ENCODE data around the gene SEL1L3. TPM values are rescaled to one million over a fixed set of nuclear protein-coding genes. Genes with fewer than 3 reads are reported as not detected.

The SEL1L3 gene
- total and polyA plus RNA-seq, 12 donors, result 1.4 to 9.8 (median 3.5) TPM

DNA sequence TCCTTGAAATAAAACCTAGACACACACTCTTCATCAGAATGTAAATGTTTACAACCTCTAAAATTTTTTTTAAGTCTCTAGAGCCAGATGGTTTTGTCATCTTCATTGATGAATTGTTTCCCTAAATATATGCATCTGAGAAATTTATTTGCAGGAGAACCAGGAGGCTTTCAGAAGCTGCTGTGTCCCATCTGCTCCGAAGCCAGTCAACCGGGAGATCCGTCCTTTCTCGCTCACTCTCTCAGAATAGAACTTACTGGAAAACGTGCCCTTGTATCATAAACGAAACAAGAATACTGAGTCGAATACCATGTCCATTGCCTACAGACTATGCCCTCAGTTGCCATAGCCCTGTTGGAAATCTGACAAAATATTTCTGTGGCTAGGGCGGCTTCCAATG lies 103.7 kb downstream of the SEL1L3 start:
- ATAC-seq (no peak), DNase-seq (no peak)
- TF ChIP-seq, protein P1, sequence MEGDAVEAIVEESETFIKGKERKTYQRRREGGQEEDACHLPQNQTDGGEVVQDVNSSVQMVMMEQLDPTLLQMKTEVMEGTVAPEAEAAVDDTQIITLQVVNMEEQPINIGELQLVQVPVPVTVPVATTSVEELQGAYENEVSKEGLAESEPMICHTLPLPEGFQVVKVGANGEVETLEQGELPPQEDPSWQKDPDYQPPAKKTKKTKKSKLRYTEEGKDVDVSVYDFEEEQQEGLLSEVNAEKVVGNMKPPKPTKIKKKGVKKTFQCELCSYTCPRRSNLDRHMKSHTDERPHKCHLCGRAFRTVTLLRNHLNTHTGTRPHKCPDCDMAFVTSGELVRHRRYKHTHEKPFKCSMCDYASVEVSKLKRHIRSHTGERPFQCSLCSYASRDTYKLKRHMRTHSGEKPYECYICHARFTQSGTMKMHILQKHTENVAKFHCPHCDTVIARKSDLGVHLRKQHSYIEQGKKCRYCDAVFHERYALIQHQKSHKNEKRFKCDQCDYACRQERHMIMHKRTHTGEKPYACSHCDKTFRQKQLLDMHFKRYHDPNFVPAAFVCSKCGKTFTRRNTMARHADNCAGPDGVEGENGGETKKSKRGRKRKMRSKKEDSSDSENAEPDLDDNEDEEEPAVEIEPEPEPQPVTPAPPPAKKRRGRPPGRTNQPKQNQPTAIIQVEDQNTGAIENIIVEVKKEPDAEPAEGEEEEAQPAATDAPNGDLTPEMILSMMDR (IDR thresholded peaks at IDR 0.05), result no peak
- intact Hi-C loops (cut with DNase I), result no loop called here
- H3K27me3 ChIP-seq, result no peaks in the 10 kb centered on the region
- peaks cover 0 to 48% (median 0%) of the 10 kb centered on the region in 9 donors for H3K36me3 ChIP-seq
- no peaks in the 10 kb centered on the region for H3K9me3 ChIP-seq
- WGBS, 2 donors, result 93 to 96% methylated on average over 8 of the region's 8 CpGs
- no peak overlapping the region for H3K4me3 ChIP-seq
- H3K4me1 ChIP-seq, result no peaks in the 10 kb centered on the region
- H3K27ac ChIP-seq, result no peak overlapping the region

DNA sequence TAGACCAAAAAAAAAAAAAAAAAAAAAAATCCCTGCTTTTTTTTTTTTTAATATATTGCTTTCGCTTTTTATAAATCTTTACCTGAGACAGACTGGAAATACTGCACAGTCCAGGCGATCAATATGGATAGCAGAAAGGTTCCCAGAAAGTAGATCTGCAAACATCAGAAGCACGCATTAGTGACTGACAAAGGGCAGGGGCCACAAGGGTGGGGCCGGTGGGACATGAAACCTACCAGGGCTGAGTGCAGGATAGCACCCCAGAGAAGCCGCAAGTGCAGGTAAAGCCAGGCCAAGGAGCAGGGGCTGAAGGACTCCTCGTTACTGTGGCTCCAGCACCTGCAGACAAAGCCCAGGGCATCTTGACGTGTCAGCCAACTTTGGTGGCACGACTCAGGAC lies 105.3 kb downstream of the SEL1L3 start:
- peaks cover 0 to 36% (median 0%) of the 10 kb centered on the region in 9 donors for H3K36me3 ChIP-seq
- WGBS, 2 donors, result 96 to 97% methylated on average over 8 of the region's 8 CpGs
- TF ChIP-seq, protein P1 (IDR thresholded peaks at IDR 0.05), result no peak

DNA sequence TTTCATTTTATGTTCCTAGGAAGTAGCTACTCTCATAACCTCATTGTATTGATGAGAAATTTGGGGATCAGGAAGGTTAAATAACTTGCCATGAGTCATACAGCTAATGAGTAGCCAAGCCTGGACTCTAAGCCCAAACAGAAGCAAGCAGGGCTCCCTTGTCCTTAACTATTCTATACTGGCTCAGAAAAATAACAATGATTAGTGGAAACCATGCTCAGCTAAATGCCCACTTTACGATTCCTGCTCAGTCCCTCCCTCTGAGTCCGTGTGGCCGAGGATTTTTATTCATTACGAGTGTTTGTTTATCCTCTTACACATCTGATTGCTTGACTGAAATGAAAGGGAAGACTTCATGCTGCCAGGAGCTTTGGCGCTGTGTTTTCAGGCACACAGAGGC lies 106.3 kb downstream of the SEL1L3 start:
- TF ChIP-seq, protein P1 (IDR thresholded peaks at IDR 0.05), result no peak
- Histone ChIP-seq H3K4me1 (no peaks in the 10 kb centered on the region), H3K9me3 (no peaks in the 10 kb centered on the region), H3K36me3 (peaks cover 0 to 36% (median 0%) of the 10 kb centered on the region in 9 donors), H3K27me3 (no peaks in the 10 kb centered on the region), H3K4me3 (no peak overlapping the region), H3K27ac (no peak overlapping the region)
- WGBS, 2 donors, result 88 to 89% methylated on average over 5 of the region's 5 CpGs
- DNase-seq, result no peak
- ATAC-seq, result no peak
- intact Hi-C loops (cut with DNase I), result no loop called here

More for the DNA sequence above, 105.3 kb downstream of the SEL1L3 start:
- Histone ChIP-seq H3K27me3 (no peaks in the 10 kb centered on the region), H3K4me1 (no peaks in the 10 kb centered on the region), H3K4me3 (no peak overlapping the region), H3K9me3 (no peaks in the 10 kb centered on the region), H3K27ac (no peak overlapping the region)
- DNase-seq (no peak), ATAC-seq (no peak)
- intact Hi-C loops (cut with DNase I), result no loop called here

DNA sequence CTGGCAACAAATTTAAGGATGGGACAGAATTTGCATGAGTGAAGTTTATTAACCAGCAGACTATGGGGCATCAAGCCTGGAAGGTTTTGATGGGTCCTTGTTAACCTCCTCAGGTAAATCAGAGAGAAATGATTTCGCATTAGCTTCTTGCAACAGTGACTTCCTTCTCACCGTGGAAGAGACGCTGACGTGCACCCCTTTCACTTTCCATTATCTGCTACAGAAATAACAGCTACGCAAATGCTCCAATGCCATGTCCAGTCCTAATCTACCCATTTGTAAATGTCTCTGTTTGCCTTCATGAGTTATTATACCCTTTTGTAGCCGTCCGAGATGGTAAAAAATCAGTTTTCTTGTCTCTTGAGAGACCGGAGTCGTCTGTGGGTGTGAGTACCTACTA lies 106.9 kb downstream of the SEL1L3 start:
- Histone ChIP-seq H3K9me3 (no peaks in the 10 kb centered on the region), H3K4me1 (no peaks in the 10 kb centered on the region), H3K4me3 (no peak overlapping the region), H3K27me3 (no peaks in the 10 kb centered on the region), H3K27ac (no peak overlapping the region), H3K36me3 (peaks cover 0 to 36% (median 0%) of the 10 kb centered on the region in 9 donors)
- intact Hi-C loops (cut with DNase I), result no loop called here
- no peak for DNase-seq
- TF ChIP-seq, protein P1 (IDR thresholded peaks at IDR 0.05), result no peak
- no peak for ATAC-seq
- 89 to 90% methylated on average over 9 of the region's 9 CpGs for WGBS, 2 donors
